ENCODE measurements around the gene ANO4.
"Not testable (repeated sequence)": the region's sequence is repeated elsewhere in the genome, so short reads cannot be mapped to it uniquely, and the experiment has no call there.

Gene ANO4

GRCh38 chr12:100954118-100954517, 159.5 kb downstream of the ANO4 start:
- DNase-seq, result no peak

GRCh38 chr12:100955139-100955538, 160.6 kb downstream of the ANO4 start:
- DNase-seq, result no peak

- DNase-seq, result no peak
Measured at GRCh38 chr12:100956311-100956852, 161.8 kb downstream of the ANO4 start.

- DNase-seq, result no peak
Measured at GRCh38 chr12:100959481-100959880, 164.9 kb downstream of the ANO4 start.

- no peak for DNase-seq
Measured at GRCh38 chr12:100962086-100962712, 167.6 kb downstream of the ANO4 start.

- no peak for DNase-seq
Measured at GRCh38 chr12:100963381-100963780, 168.8 kb downstream of the ANO4 start.

- DNase-seq, result no peak
Measured at GRCh38 chr12:100964028-100964427, 169.5 kb downstream of the ANO4 start.

GRCh38 chr12:100967189-100967588, 172.6 kb downstream of the ANO4 start:
- DNase-seq, result no peak

GRCh38 chr12:100970894-100971293, 176.3 kb downstream of the ANO4 start:
- no peak for DNase-seq

- DNase-seq, result no peak
Measured at GRCh38 chr12:100972121-100972520, 177.5 kb downstream of the ANO4 start.

- no peak for DNase-seq
Measured at GRCh38 chr12:100974341-100974740, 179.8 kb downstream of the ANO4 start.

- DNase-seq, result no peak
Measured at GRCh38 chr12:100974747-100975146, 180.2 kb downstream of the ANO4 start.

- DNase-seq, result no peak
Measured at GRCh38 chr12:100976735-100977134, 182.2 kb downstream of the ANO4 start.

- DNase-seq, result no peak
Measured at GRCh38 chr12:100980856-100981255, 186.3 kb downstream of the ANO4 start.

GRCh38 chr12:100982511-100983183, 188.1 kb downstream of the ANO4 start:
- no peak for DNase-seq

GRCh38 chr12:100984796-100985195, 190.2 kb downstream of the ANO4 start:
- DNase-seq, result no peak

- no peak for DNase-seq
Measured at GRCh38 chr12:100986595-100987547, 192.3 kb downstream of the ANO4 start.

GRCh38 chr12:100987552-100988521, 193.3 kb downstream of the ANO4 start:
- DNase-seq, result no peak

- not testable (repeated sequence) for DNase-seq
Measured at GRCh38 chr12:100989509-100989908, 194.9 kb downstream of the ANO4 start.

- no peak for DNase-seq
Measured at GRCh38 chr12:100991102-100991501, 196.5 kb downstream of the ANO4 start.

GRCh38 chr12:100992194-100992593, 197.6 kb downstream of the ANO4 start:
- DNase-seq, result no peak

- DNase-seq, result no peak
Measured at GRCh38 chr12:100993916-100994450, 199.4 kb downstream of the ANO4 start.
